Measurements from ENCODE around the gene PLEK2. TPM values are rescaled to one million over a fixed set of nuclear protein-coding genes. Genes with fewer than 3 reads are reported as not detected.
"Not testable (repeated sequence)": the region's sequence is repeated elsewhere in the genome, so short reads cannot be mapped to it uniquely, and the experiment has no call there.

The PLEK2 gene
- total RNA-seq, 1 donor from 2014 or later: not detected

GRCh38 chr14:67417633-67418032, 5.7 kb upstream of the PLEK2 start:
- Histone ChIP-seq H2AFZ (replicated peaks) (no peak overlapping the region), H3K4me3 (no peak overlapping the region), H3K9me3 (ENCODE audit: low read depth) (no peaks in the 10 kb centered on the region), H3K4me2 (no peak overlapping the region), H3K79me2 (ENCODE audit: low read depth) (no peaks in the 10 kb centered on the region), H3K27me3 (no peaks in the 10 kb centered on the region), H3K4me1 (no peaks in the 10 kb centered on the region), H3K36me3 (no peaks in the 10 kb centered on the region), H3K9ac (no peak overlapping the region), H4K20me1 (ENCODE audit: low read depth) (no peaks in the 10 kb centered on the region), H3K27ac (no peak overlapping the region), H3F3A (ENCODE audit: low read depth) (no peaks in the 10 kb centered on the region)
- no peak for DNase-seq (ENCODE audit: low spot score)
- Mint-ChIP-seq H3K27me3 (ENCODE audit: insufficient read depth, low read depth) (peaks cover 7% of the 10 kb centered on the region), H3K4me3 (no peak overlapping the region), H3K36me3 (no peaks in the 10 kb centered on the region), H3K4me1 (no peaks in the 10 kb centered on the region), H3K27ac (no peak overlapping the region), H3K9me3 (no peaks in the 10 kb centered on the region)
- TF ChIP-seq CTCF (IDR thresholded peaks at IDR 0.05): no peak
- TF ChIP-seq EZH2phosphoT487 (IDR thresholded peaks at IDR 0.05): no peak
- no peak for TF ChIP-seq EZH2 (IDR thresholded peaks at IDR 0.05)

- Histone ChIP-seq H3F3A (ENCODE audit: low read depth) (no peaks in the 10 kb centered on the region), H3K4me3 (no peak overlapping the region), H3K36me3 (no peaks in the 10 kb centered on the region), H4K20me1 (ENCODE audit: low read depth) (no peaks in the 10 kb centered on the region), H3K4me1 (no peaks in the 10 kb centered on the region), H3K79me2 (ENCODE audit: low read depth) (no peaks in the 10 kb centered on the region), H3K27ac (no peak overlapping the region), H3K9ac (no peak overlapping the region), H3K9me3 (ENCODE audit: low read depth) (no peaks in the 10 kb centered on the region), H3K27me3 (peaks cover 7% of the 10 kb centered on the region), H2AFZ (replicated peaks) (no peak overlapping the region), H3K4me2 (no peak overlapping the region)
- Mint-ChIP-seq H3K36me3 (no peaks in the 10 kb centered on the region), H3K27me3 (ENCODE audit: insufficient read depth, low read depth) (peaks cover 12% of the 10 kb centered on the region), H3K4me1 (no peaks in the 10 kb centered on the region), H3K27ac (no peak overlapping the region), H3K4me3 (no peak overlapping the region), H3K9me3 (no peaks in the 10 kb centered on the region)
- DNase-seq (ENCODE audit: low spot score): no peak
- no peak for TF ChIP-seq EZH2 (IDR thresholded peaks at IDR 0.05)
- no peak for TF ChIP-seq EZH2phosphoT487 (IDR thresholded peaks at IDR 0.05)
- no peak for TF ChIP-seq CTCF (IDR thresholded peaks at IDR 0.05)
Measured at GRCh38 chr14:67416810-67417209, 4.8 kb upstream of the PLEK2 start.

GRCh38 chr14:67416085-67416484, 4.1 kb upstream of the PLEK2 start:
- Mint-ChIP-seq H3K9me3 (no peaks in the 10 kb centered on the region), H3K4me1 (peaks cover 3% of the 10 kb centered on the region), H3K27me3 (ENCODE audit: insufficient read depth, low read depth) (peaks cover 13% of the 10 kb centered on the region), H3K27ac (no peak overlapping the region), H3K36me3 (no peaks in the 10 kb centered on the region), H3K4me3 (no peak overlapping the region)
- Histone ChIP-seq H3K27ac (no peak overlapping the region), H3K4me1 (no peaks in the 10 kb centered on the region), H3K36me3 (no peaks in the 10 kb centered on the region), H3F3A (ENCODE audit: low read depth) (no peaks in the 10 kb centered on the region), H3K27me3 (peaks cover 7% of the 10 kb centered on the region), H2AFZ (replicated peaks) (no peak overlapping the region), H3K79me2 (ENCODE audit: low read depth) (no peaks in the 10 kb centered on the region), H3K4me3 (no peak overlapping the region), H3K9ac (no peak overlapping the region), H4K20me1 (ENCODE audit: low read depth) (no peaks in the 10 kb centered on the region), H3K4me2 (no peak overlapping the region), H3K9me3 (ENCODE audit: low read depth) (no peaks in the 10 kb centered on the region)
- DNase-seq (ENCODE audit: low spot score): no peak
- no peak for TF ChIP-seq CTCF (IDR thresholded peaks at IDR 0.05)
- TF ChIP-seq EZH2 (IDR thresholded peaks at IDR 0.05): no peak
- TF ChIP-seq EZH2phosphoT487 (IDR thresholded peaks at IDR 0.05): no peak

GRCh38 chr14:67415610-67416009, 3.6 kb upstream of the PLEK2 start:
- H3K27me3 Mint-ChIP-seq (ENCODE audit: insufficient read depth, low read depth): peaks cover 15% of the 10 kb centered on the region
- not testable (repeated sequence) for H3K9me3 ChIP-seq (ENCODE audit: low read depth); H3F3A ChIP-seq (ENCODE audit: low read depth); H3K4me1 Mint-ChIP-seq; H3K36me3 Mint-ChIP-seq; H3K27ac Mint-ChIP-seq; H3K36me3 ChIP-seq; H3K4me1 ChIP-seq; H3K4me3 ChIP-seq; H3K27me3 ChIP-seq; H3K4me2 ChIP-seq; H2AFZ ChIP-seq (replicated peaks); H3K79me2 ChIP-seq (ENCODE audit: low read depth); H3K9ac ChIP-seq; H4K20me1 ChIP-seq (ENCODE audit: low read depth); H3K4me3 Mint-ChIP-seq; H3K27ac ChIP-seq; H3K9me3 Mint-ChIP-seq; DNase-seq (ENCODE audit: low spot score)
